Activated CD8-positive, alpha-beta memory T cell treated with anti-CD3 and anti-CD28 coated beads for 36 hours (primary cell): ENCODE results near the gene RABGAP1L. TPM values are rescaled to one million over a fixed set of nuclear protein-coding genes. Genes with fewer than 3 reads are reported as not detected.

ENCODE experiments used
- CTCF ChIA-PET: fragments of 350-600 bp; sonication (Branson Sonifier 250); formaldehyde crosslinking; loops from one replicate; lab custom pipeline; 2021; ENCODE audit warnings: antibody characterized with exemption; lab: Charles Lee
- POLR2A ChIA-PET: fragments of 350-600 bp; sonication (Branson Sonifier 250); formaldehyde crosslinking; loops from one replicate; lab custom pipeline; 2021; ENCODE audit warnings: antibody characterized with exemption; lab: Charles Lee
- total RNA-seq, 2 experiments: library from RNA; stranded (reverse); gene quantifications; one replicate each; pipeline ENCODE4 v1.2.3, GENCODE V29; 2021

Gene RABGAP1L
- total RNA-seq, 2 experiments from 2014 or later = 31.8 to 33.4 TPM

- ChIA-PET POLR2A (interaction anchor here (0.6 to 1.0 kb wide), 2 partner anchors 10 to 12 kb away, joined by 3 read pairs; no protein-coding TSS in a partner anchor), CTCF (interaction anchor here (1.4 to 1.5 kb wide), 2 partner anchors 11 to 23 kb away, joined by 4 to 5 read pairs; no protein-coding TSS in a partner anchor)
Measured at GRCh38 chr1:174988986-174989385, 829.7 kb downstream of the RABGAP1L start.

GRCh38 chr1:174989536-174990220 is 830.4 kb downstream of the RABGAP1L start:
- CTCF ChIA-PET = interaction anchor here (1.4 to 1.5 kb wide), 2 partner anchors 11 to 24 kb away, joined by 4 to 5 read pairs; no protein-coding TSS in a partner anchor
- POLR2A ChIA-PET = interaction anchor here (1.0 kb wide), 1 partner anchor 9 kb away, joined by 3 read pairs; no protein-coding TSS in a partner anchor

GRCh38 chr1:174990382-174990999 is 831.2 kb downstream of the RABGAP1L start:
- ChIA-PET CTCF (interaction anchor here (1.4 kb wide), 1 partner anchor 10 kb away, joined by 5 read pairs; no protein-coding TSS in a partner anchor), POLR2A (no interaction called here)

- CTCF ChIA-PET = interaction anchor here (1.2 kb wide), 1 partner anchor 21 kb away, joined by 3 read pairs; no protein-coding TSS in a partner anchor
- POLR2A ChIA-PET = interaction anchor here (0.6 kb wide), 1 partner anchor 191 kb away, joined by 4 read pairs; no protein-coding TSS in a partner anchor
Measured at GRCh38 chr1:174991473-174991872, 832.2 kb downstream of the RABGAP1L start.

GRCh38 chr1:174995121-174995520 is 835.8 kb downstream of the RABGAP1L start:
- ChIA-PET CTCF (no interaction called here), POLR2A (no interaction called here)

- ChIA-PET CTCF (no interaction called here), POLR2A (interaction anchor here (0.6 kb wide), 1 partner anchor 649 kb away, joined by 3 read pairs; no protein-coding TSS in a partner anchor)
Measured at GRCh38 chr1:174995916-174996315, 836.6 kb downstream of the RABGAP1L start.

GRCh38 chr1:174996476-174996875 is 837.2 kb downstream of the RABGAP1L start:
- POLR2A ChIA-PET = no interaction called here
- CTCF ChIA-PET = no interaction called here

GRCh38 chr1:174997041-174997440 is 837.7 kb downstream of the RABGAP1L start:
- ChIA-PET POLR2A (no interaction called here), CTCF (no interaction called here)

- CTCF ChIA-PET = interaction anchor here (0.7 to 1.4 kb wide), 4 partner anchors 19 to 777 kb away, joined by 3 to 4 read pairs (median 3); no protein-coding TSS in a partner anchor
Measured at GRCh38 chr1:174998569-174999215, 839.4 kb downstream of the RABGAP1L start.

GRCh38 chr1:174999216-174999935 is 840.1 kb downstream of the RABGAP1L start:
- POLR2A ChIA-PET = interaction anchor here (0.8 to 3.2 kb wide), 9 partner anchors 10 to 200 kb away, joined by 3 to 28 read pairs (median 4); partner anchors contain the start of gene MRPS14
- CTCF ChIA-PET = interaction anchor here (0.7 to 1.4 kb wide), 4 partner anchors 20 to 778 kb away, joined by 3 to 4 read pairs (median 4); no protein-coding TSS in a partner anchor

More at GRCh38 chr1:174998569-174999215, 839.4 kb downstream of the RABGAP1L start:
- POLR2A ChIA-PET = interaction anchor here (1.0 to 3.2 kb wide), 5 partner anchors 10 to 199 kb away, joined by 3 to 28 read pairs (median 5); partner anchors contain the start of gene MRPS14

GRCh38 chr1:174999936-175000696 is 840.8 kb downstream of the RABGAP1L start, which contains the start of gene CACYBP:
CACYBP (plus strand) TSS chr1:174999947; CDS start chr1:175000181, 234 bp downstream.
- POLR2A ChIA-PET = interaction anchor here (0.8 to 3.2 kb wide), 9 partner anchors 11 to 200 kb away, joined by 3 to 28 read pairs (median 4); partner anchors contain the start of gene MRPS14
- CTCF ChIA-PET = interaction anchor here (1.1 to 1.3 kb wide), 4 partner anchors 10 to 253 kb away, joined by 3 to 5 read pairs (median 4); no protein-coding TSS in a partner anchor

- CTCF ChIA-PET = interaction anchor here (0.6 to 1.3 kb wide), 4 partner anchors 11 to 216 kb away, joined by 3 to 5 read pairs (median 3); no protein-coding TSS in a partner anchor
Measured at GRCh38 chr1:175000697-175001187, 841.4 kb downstream of the RABGAP1L start.

GRCh38 chr1:175002910-175003517 is 843.7 kb downstream of the RABGAP1L start:
- ChIA-PET CTCF (interaction anchor here (2.0 kb wide), 1 partner anchor 20 kb away, joined by 5 read pairs; the partner anchor contains the start of gene MRPS14), POLR2A (interaction anchor here (1.4 kb wide), 1 partner anchor 20 kb away, joined by 6 read pairs; the partner anchor contains the start of gene MRPS14)

More at GRCh38 chr1:175000697-175001187, 841.4 kb downstream of the RABGAP1L start:
- POLR2A ChIA-PET = interaction anchor here (0.8 to 3.2 kb wide), 4 partner anchors 12 to 201 kb away, joined by 3 to 28 read pairs (median 6); partner anchors contain the start of gene MRPS14

GRCh38 chr1:175003521-175003920 is 844.2 kb downstream of the RABGAP1L start:
- ChIA-PET POLR2A (interaction anchor here (1.4 kb wide), 1 partner anchor 19 kb away, joined by 6 read pairs; the partner anchor contains the start of gene MRPS14), CTCF (interaction anchor here (2.0 kb wide), 1 partner anchor 20 kb away, joined by 5 read pairs; the partner anchor contains the start of gene MRPS14)

- ChIA-PET POLR2A (interaction anchor here (2.0 kb wide), 1 partner anchor 18 kb away, joined by 9 read pairs; the partner anchor contains the start of gene MRPS14), CTCF (interaction anchor here (1.1 to 2.0 kb wide), 2 partner anchors 18 to 149 kb away, joined by 3 to 5 read pairs; partner anchors contain the start of gene MRPS14)
Measured at GRCh38 chr1:175005085-175005783, 845.9 kb downstream of the RABGAP1L start.
